Measurements from ENCODE around the gene NCCRP1. TPM values are rescaled to one million over a fixed set of nuclear protein-coding genes. Genes with fewer than 3 reads are reported as not detected.

The NCCRP1 gene
- total RNA-seq, 1 experiment from 2014 or later: not detected

DNA sequence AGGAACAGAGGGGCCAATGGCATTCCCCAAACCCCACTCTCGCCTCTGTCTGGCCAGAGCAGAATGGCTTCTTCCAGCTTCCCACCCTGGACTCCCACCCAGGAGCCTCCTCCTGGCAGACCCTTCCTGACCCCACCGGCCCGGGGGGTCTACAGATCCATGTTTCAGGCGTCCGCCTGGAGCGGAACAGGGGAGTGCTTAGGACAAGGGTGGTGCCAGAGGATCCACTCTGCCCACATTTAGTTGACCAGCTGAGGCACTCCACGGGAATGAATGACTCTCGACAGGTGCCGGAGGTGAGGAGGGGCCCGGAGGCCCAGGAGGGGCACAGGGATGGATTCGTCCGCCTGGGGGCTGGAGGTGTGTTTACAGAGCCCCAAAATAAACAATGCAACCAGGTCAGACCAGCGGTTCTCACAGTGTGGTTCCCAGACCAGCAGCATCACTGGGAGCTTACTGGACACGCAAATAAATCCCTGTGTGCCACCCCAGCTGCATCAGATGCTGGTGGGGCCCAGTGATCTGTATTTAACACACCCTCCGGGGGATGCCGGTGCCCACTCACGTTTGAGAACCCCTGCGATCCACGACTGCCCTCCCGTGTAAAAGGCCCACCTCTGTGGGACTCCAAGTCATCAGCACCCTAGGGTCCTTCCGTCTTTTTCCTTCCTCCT, 15.1 kb upstream of the NCCRP1 start:
- H3K36me3 ChIP-seq (replicated peaks; ENCODE audit: control insufficient read depth, insufficient read depth, low read length): no peaks in the 10 kb centered on the region; the same call in none of the 2 replicates
- no peak for DNase-seq
- no peaks in the 10 kb centered on the region for H3K27me3 ChIP-seq (ENCODE audit: control insufficient read depth, insufficient read depth, low read length)
- no peak overlapping the region for H3K4me3 ChIP-seq (ENCODE audit: insufficient read depth, low read depth, low read length)

DNA sequence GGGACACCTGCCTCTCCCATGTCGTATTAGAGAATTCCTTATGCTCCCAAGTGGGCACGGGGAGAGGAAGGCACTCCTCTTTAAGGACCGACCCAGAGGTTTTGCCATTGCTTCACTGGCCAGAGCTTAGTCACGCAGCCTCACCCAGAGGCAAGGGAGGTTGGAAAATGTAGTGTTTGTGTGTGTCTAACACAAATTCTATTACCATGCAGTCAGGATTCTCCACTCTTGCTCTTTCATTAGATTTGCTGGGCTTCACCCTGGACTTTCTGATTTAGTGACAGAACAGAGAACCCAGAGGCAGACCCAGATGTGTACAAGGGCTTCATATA, 14.6 kb upstream of the NCCRP1 start:
- Histone ChIP-seq H3K4me3 (ENCODE audit: insufficient read depth, low read depth, low read length) (no peak overlapping the region), H3K36me3 (replicated peaks; ENCODE audit: control insufficient read depth, insufficient read depth, low read length) (no peaks in the 10 kb centered on the region; the same call in none of the 2 replicates), H3K27me3 (ENCODE audit: control insufficient read depth, insufficient read depth, low read length) (no peaks in the 10 kb centered on the region)
- no peak for DNase-seq

DNA sequence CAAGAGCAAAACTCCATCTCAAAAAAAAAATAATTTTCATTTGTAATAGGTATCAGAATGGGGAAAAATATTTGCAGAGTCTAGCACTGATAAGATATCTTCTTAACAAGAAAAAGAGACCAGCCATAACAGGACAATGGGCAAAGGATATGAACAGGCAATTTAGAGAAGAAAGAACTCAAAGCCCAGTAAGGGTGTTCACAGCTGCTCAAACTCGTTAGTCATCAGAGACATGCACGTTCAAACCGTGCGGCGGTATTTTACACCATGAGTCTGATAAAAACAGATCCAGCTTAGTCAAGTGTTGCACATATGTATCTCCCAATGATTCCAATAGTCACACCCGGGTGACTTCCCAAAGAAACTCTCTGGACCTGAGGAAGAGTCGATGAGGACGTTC, 13.7 kb upstream of the NCCRP1 start:
- Histone ChIP-seq H3K4me3 (ENCODE audit: insufficient read depth, low read depth, low read length) (no peak overlapping the region), H3K36me3 (replicated peaks; ENCODE audit: control insufficient read depth, insufficient read depth, low read length) (no peaks in the 10 kb centered on the region; the same call in none of the 2 replicates), H3K27me3 (ENCODE audit: control insufficient read depth, insufficient read depth, low read length) (no peaks in the 10 kb centered on the region)
- DNase-seq: no peak

DNA sequence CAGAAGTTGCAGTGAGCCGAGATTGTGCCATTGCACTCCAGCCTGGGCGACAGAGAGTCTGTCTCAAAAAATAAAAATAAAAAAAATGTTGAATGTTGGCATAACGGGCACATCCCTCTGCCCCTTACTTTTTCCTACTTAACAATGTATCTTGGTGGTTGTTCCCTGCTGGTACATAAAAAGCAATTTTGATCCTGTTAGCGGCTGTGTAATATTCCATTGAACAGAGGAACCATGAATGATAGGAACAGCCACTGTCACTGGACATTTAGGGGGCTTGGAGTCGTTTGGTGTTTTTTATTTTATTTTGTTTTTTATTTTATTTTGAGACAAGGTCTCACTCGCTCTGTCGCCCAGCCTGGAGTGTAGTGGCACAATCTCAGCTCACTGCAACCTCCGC, 10.4 kb upstream of the NCCRP1 start:
- no peak for DNase-seq
- no peaks in the 10 kb centered on the region for H3K27me3 ChIP-seq (ENCODE audit: control insufficient read depth, insufficient read depth, low read length)
- no peaks in the 10 kb centered on the region for H3K36me3 ChIP-seq (replicated peaks; ENCODE audit: control insufficient read depth, insufficient read depth, low read length)
- no peak overlapping the region for H3K4me3 ChIP-seq (ENCODE audit: insufficient read depth, low read depth, low read length)

DNA sequence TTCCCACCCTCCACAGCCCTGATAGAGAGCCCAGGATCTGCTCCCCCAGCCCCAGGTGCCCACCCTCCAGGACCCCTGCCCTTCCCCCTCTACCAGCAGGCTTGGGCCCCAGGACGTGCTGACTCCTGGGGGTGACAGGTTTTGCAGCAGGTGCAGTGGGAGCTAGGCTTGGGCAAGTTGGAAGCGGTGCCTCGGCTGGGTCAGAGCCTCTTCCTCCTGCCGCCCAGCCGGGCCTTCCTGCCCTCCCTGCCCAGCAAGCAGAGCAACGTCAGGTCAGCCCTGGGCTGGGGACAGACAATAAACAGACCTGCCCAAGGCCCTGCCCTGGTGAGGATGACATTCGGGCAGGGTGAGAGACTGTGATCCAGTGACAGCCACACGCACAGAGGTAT, 9.2 kb upstream of the NCCRP1 start:
- no peaks in the 10 kb centered on the region for H3K36me3 ChIP-seq (replicated peaks; ENCODE audit: control insufficient read depth, insufficient read depth, low read length)
- no peaks in the 10 kb centered on the region for H3K27me3 ChIP-seq (ENCODE audit: control insufficient read depth, insufficient read depth, low read length)
- DNase-seq: no peak
- no peak overlapping the region for H3K4me3 ChIP-seq (ENCODE audit: insufficient read depth, low read depth, low read length)

DNA sequence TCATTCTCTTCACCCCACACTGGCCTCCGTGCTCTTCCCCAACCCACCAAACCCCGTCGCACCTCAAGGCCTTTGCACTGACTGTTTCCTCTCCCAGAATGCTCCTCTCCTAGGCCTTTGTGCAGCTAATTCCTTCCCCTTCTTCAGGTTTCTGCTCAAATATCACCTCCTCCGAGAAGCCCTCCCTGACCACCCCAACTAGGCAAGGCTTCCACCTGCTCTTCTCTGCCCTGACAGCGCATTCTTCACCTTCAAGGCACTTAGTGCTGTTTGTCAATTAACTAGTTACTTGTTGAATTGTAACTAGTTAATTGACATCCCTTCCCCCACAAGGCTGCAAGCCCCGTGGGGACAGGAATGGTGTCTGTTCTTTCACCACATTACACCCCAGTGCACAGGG, 7.8 kb upstream of the NCCRP1 start:
- no peak for DNase-seq
- H3K4me3 ChIP-seq (ENCODE audit: insufficient read depth, low read depth, low read length): no peak overlapping the region
- H3K27me3 ChIP-seq (ENCODE audit: control insufficient read depth, insufficient read depth, low read length): peaks cover 2% of the 10 kb centered on the region; the same call in 1 of the 2 replicates
- H3K36me3 ChIP-seq (replicated peaks; ENCODE audit: control insufficient read depth, insufficient read depth, low read length): no peaks in the 10 kb centered on the region

DNA sequence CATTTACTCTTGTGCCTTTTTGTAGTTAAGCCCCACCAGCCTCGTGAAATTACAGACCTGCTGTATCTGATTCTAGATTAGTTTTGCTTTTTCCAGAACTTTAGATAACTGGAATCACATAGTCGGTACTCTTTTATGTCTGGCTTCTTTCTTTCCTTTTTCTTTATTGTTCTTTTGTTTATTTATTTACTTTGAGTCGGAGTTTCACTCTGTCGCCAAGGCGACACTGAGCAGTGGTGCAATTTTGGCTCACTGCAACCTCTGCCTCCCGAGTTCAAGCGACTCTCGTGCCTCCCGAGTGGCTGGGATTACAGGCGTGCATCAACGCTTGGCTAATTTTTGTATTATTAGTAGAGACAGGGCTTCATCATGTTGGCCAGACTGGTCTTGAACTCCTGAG, 6.0 kb upstream of the NCCRP1 start:
- no peaks in the 10 kb centered on the region for H3K36me3 ChIP-seq (replicated peaks; ENCODE audit: control insufficient read depth, insufficient read depth, low read length)
- no peak for DNase-seq
- no peak overlapping the region for H3K4me3 ChIP-seq (ENCODE audit: insufficient read depth, low read depth, low read length)
- H3K27me3 ChIP-seq (ENCODE audit: control insufficient read depth, insufficient read depth, low read length): peaks cover 2% of the 10 kb centered on the region; the same call in 1 of the 2 replicates

DNA sequence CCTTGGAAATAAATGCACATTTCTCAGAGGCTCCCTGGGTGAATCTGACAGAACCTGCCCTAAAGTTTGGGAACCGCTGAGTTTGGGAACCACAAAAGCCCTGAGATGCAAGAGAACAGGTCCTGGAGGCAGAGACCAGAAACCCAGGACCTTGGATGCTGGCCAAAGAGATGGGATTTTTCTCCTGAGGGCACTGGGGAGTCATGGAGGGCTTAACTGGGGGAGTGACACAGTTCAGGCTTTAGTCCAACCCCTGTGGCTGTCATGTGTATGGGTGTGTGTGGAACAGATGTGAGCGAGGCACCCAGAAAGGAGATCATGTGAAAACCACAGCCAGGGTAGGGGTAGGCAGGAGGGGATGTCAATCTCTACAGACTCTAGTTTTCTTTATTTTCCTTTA, 3.9 kb upstream of the NCCRP1 start:
- no peak for DNase-seq
- H3K4me3 ChIP-seq (ENCODE audit: insufficient read depth, low read depth, low read length): no peak overlapping the region
- peaks cover 22% of the 10 kb centered on the region for H3K27me3 ChIP-seq (ENCODE audit: control insufficient read depth, insufficient read depth, low read length)
- no peaks in the 10 kb centered on the region for H3K36me3 ChIP-seq (replicated peaks; ENCODE audit: control insufficient read depth, insufficient read depth, low read length)

DNA sequence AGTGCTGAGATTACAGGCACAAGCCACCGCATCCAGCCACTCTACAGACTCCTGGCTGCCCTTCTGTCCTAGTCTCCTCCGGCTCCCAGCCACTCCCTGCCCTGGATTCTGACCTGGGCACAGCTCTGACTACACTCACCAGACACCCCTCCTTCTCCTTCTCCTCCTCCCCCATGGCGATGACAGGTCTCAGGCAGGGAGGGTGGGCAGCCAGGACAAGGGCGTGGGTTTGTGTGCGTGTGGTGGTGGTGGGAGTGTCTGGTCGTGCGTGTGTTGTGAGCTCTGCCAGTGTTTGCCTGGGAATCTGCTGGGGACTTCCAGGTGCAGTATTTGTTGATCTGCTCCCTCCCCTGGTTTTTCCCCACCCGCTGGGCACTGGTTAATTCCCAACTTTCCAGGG, 3.0 kb upstream of the NCCRP1 start:
- Histone ChIP-seq H3K4me3 (ENCODE audit: insufficient read depth, low read depth, low read length) (no peak overlapping the region), H3K36me3 (replicated peaks; ENCODE audit: control insufficient read depth, insufficient read depth, low read length) (no peaks in the 10 kb centered on the region), H3K27me3 (ENCODE audit: control insufficient read depth, insufficient read depth, low read length) (peaks cover 27% of the 10 kb centered on the region)
- no peak for DNase-seq

DNA sequence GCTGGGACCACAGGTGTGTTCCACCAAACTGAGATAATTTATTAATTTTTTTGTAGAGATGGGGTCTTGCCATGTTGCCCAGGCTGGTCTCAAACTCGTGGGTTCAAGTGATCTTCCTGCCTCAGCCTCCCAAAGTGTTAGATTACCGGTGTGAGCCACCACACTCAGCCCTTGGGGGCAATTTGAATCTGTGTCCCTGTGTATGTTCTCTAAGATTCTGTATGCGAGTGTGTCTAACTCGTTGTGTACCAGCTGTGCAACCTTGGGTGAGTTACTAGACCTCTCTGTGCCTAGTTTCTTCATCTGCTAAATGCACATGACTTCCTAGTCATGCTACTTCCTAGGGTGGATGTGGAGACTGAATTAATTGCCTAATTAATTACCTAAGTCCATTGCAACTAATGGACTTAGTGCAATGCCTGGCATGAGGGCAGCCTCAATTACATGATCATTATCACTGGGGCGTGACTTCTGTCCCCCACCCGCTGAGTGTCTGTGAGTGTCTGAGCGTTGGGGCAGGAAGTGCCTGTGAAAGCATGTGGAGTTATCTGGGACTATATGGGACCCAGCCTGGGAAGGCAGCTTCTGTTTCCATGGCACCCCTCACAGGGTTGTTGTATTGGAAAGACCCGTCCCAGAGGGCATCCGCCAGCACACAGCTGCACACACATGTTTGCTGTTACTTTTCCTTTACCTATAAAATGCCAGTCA, 1.8 kb upstream of the NCCRP1 start:
- DNase-seq: no peak
- H3K4me3 ChIP-seq (ENCODE audit: insufficient read depth, low read depth, low read length): no peak overlapping the region
- H3K36me3 ChIP-seq (replicated peaks; ENCODE audit: control insufficient read depth, insufficient read depth, low read length): no peaks in the 10 kb centered on the region
- peaks cover 27% of the 10 kb centered on the region for H3K27me3 ChIP-seq (ENCODE audit: control insufficient read depth, insufficient read depth, low read length)

DNA sequence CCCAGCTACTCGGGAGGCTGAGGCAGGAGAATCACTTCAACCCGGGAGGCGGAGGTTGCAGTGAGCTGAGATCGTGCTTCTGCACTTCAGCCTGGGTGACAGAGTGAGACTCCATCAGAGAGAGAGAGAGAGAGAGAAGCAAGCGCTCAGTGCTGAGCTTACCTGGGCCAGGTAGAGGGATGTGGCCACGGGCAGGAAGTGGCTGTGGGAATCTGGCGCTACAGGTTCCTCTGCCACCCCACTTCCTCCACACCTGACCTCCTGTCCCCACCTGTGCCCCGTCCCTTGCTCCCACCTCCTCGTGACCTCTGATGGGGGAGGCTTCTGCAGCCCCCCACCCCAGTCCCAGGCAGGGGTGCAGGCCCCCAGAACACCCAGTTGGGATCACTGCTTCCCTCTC, 1.0 kb upstream of the NCCRP1 start:
- no peaks in the 10 kb centered on the region for H3K36me3 ChIP-seq (replicated peaks; ENCODE audit: control insufficient read depth, insufficient read depth, low read length)
- H3K27me3 ChIP-seq (ENCODE audit: control insufficient read depth, insufficient read depth, low read length): peaks cover 27% of the 10 kb centered on the region
- H3K4me3 ChIP-seq (ENCODE audit: insufficient read depth, low read depth, low read length): no peak overlapping the region
- DNase-seq: peak; percentile 46

DNA sequence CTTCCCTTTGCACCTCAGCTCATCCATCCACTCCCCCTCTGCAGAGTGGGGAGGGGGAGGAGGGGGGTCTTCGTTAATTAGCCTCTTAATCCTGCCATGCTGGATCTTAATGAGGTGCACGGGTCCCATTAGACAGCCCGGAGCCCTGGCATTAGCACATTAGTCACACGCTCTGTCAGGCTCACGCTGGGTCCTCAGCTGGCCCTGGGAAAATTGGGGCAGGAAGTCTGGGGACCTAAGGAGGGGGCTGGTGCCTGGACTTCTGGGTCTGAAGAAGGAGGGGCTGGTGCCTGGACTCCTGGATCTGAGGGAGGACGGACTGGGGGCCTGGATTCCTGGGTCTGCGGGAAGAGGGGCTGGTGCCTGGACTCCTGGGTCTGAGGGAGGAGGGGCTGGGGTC, 444 bp upstream of the NCCRP1 start:
- peak; percentile 62 for DNase-seq
- no peaks in the 10 kb centered on the region for H3K36me3 ChIP-seq (replicated peaks; ENCODE audit: control insufficient read depth, insufficient read depth, low read length)
- no peak overlapping the region for H3K4me3 ChIP-seq (ENCODE audit: insufficient read depth, low read depth, low read length)
- peaks cover 27% of the 10 kb centered on the region for H3K27me3 ChIP-seq (ENCODE audit: control insufficient read depth, insufficient read depth, low read length)

DNA sequence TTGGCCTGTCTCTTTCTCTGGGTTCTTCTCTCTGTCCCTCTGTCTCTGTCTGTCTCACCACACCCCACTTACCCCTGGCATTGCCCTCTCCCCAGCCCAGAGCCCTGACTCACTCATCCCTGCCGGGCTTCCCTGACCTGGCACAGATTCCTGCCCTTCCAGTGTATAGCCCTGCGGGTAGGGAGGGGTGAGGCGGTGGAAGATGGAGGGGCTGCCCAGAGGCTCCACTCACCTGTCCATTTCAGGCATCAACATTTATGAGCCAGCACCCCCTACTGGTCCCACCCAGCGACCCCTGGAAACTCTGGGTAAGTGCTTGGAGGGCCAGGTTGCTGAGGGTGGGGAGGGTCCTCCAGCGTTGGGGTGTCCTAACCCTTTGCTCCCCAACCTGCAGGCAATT, 1.0 kb downstream of the NCCRP1 start:
- Histone ChIP-seq H3K27me3 (ENCODE audit: control insufficient read depth, insufficient read depth, low read length) (peaks cover 27% of the 10 kb centered on the region), H3K36me3 (replicated peaks; ENCODE audit: control insufficient read depth, insufficient read depth, low read length) (no peaks in the 10 kb centered on the region)
- peak; percentile 59 for DNase-seq

DNA sequence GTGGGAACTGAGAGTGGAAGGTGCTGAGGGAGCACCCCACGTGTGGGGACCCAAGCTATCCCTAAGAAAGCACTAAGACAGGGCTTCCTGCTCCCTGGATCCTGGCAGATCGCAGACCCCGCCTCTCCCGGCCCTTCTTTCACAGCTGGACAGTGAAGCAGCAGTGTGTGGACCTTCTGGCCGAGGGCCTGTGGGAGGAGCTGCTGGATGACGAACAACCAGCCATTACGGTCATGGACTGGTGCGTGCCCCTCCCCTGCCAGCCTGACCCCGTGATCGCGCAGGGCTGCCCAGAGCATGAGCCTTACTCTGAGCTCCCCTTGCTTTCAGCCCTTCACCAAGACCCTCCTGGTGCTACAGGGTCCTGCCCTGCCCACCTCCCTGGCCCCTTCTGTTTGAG, 2.3 kb downstream of the NCCRP1 start:
- H3K4me3 ChIP-seq (ENCODE audit: insufficient read depth, low read depth, low read length): no peak overlapping the region
- H3K27me3 ChIP-seq (ENCODE audit: control insufficient read depth, insufficient read depth, low read length): peaks cover 25% of the 10 kb centered on the region
- DNase-seq: peak; percentile 72
- no peaks in the 10 kb centered on the region for H3K36me3 ChIP-seq (replicated peaks; ENCODE audit: control insufficient read depth, insufficient read depth, low read length)

More for the DNA sequence above, 1.0 kb downstream of the NCCRP1 start:
- H3K4me3 ChIP-seq (ENCODE audit: insufficient read depth, low read depth, low read length): no peak overlapping the region

DNA sequence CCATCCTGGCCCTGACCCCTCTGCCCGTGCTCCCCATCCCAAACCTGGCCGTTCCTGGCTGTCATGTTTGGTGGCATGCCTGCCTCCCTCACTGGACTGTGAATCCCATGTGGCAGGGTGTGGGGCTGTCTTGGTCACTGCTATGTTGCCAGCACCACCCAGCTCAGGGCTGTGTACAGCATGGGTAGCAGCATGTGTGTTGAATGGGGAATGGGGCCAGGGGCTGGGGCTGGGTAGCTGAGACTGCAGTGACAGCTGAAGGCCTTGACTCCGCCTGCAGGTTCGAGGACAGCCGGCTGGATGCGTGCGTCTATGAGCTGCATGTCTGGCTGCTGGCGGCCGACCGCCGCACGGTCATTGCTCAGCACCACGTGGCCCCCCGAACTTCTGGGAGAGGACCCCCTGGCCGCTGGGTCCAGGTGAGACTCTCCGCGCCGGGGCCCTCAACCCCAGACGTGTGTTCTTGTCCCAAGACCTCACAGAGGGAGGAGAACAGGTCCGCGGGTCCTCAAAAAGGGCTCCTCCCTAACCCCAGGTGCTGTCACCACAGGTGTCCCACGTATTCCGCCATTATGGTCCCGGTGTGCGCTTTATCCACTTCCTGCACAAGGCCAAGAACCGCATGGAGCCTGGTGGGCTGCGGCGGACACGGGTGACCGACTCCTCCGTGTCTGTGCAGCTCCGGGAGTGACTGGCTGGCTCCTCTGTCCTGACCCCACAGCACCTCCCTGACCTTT, 3.5 kb downstream of the NCCRP1 start:
- Histone ChIP-seq H3K27me3 (ENCODE audit: control insufficient read depth, insufficient read depth, low read length) (peaks cover 25% of the 10 kb centered on the region), H3K36me3 (replicated peaks; ENCODE audit: control insufficient read depth, insufficient read depth, low read length) (no peaks in the 10 kb centered on the region), H3K4me3 (ENCODE audit: insufficient read depth, low read depth, low read length) (no peak overlapping the region)
- peak; percentile 43 for DNase-seq

Measured in H7 (cell line).